Activated T-cell treated with anti-CD3 and anti-CD28 coated beads, Interleukin-2, amount 50 U/mL, for 24 hours (primary cell): ENCODE results near the gene KCTD7.
"Not testable (repeated sequence)": the region's sequence is repeated elsewhere in the genome, so short reads cannot be mapped to it uniquely, and the experiment has no call there.

ENCODE experiments used
- DNase-seq: peaks from one replicate; pipeline ENCODE4 v3.0.0-alpha.2; 2020
- H3K27ac Mint-ChIP-seq: 2 replicates; pipeline ENCODE4 v1.8.0; 2020; ENCODE audit warnings: mild to moderate bottlenecking, mixed read lengths
- H3K27me3 Mint-ChIP-seq: 2 replicates; pipeline ENCODE4 v1.8.0; 2020; ENCODE audit warnings: mixed read lengths
- H3K36me3 Mint-ChIP-seq: 2 replicates; pipeline ENCODE4 v1.8.0; 2020; ENCODE audit warnings: low read depth, mixed read lengths
- H3K4me1 Mint-ChIP-seq: 2 replicates; pipeline ENCODE4 v1.8.0; 2020; ENCODE audit warnings: low read depth, mixed read lengths
- H3K4me3 Mint-ChIP-seq: 2 replicates; pipeline ENCODE4 v1.8.0; 2020; ENCODE audit warnings: mild to moderate bottlenecking, moderate library complexity, mixed read lengths
- H3K9me3 Mint-ChIP-seq: 2 replicates; pipeline ENCODE4 v1.8.0; 2020; ENCODE audit warnings: mixed read lengths

KCTD7 gene

GRCh38 chr7:66672432-66673123 is 43.9 kb downstream of the KCTD7 start:
- H3K36me3 Mint-ChIP-seq, result peaks cover 16% of the 10 kb centered on the region
- H3K27me3 Mint-ChIP-seq, H3K9me3 Mint-ChIP-seq, DNase-seq, H3K4me1 Mint-ChIP-seq, H3K27ac Mint-ChIP-seq, H3K4me3 Mint-ChIP-seq: not testable (repeated sequence)

GRCh38 chr7:66673124-66673640 is 44.5 kb downstream of the KCTD7 start:
- Mint-ChIP-seq H3K36me3 (peaks cover 14% of the 10 kb centered on the region), H3K27ac (peak overlapping the region; percentile 89), H3K4me1 (peaks cover 13% of the 10 kb centered on the region)
- DNase-seq, result peak; percentile 40
- not testable (repeated sequence) for H3K27me3 Mint-ChIP-seq, H3K9me3 Mint-ChIP-seq, H3K4me3 Mint-ChIP-seq

GRCh38 chr7:66679633-66680244 is 51.1 kb downstream of the KCTD7 start:
- peak overlapping the region; percentile 96 for H3K27ac Mint-ChIP-seq
- peaks cover 15% of the 10 kb centered on the region for H3K36me3 Mint-ChIP-seq
- H3K27me3 Mint-ChIP-seq, result no peaks in the 10 kb centered on the region
- H3K4me1 Mint-ChIP-seq, result peaks cover 43% of the 10 kb centered on the region
- H3K9me3 Mint-ChIP-seq, result no peaks in the 10 kb centered on the region
- no peak for DNase-seq
- no peak overlapping the region for H3K4me3 Mint-ChIP-seq

GRCh38 chr7:66681491-66682349 is 53.0 kb downstream of the KCTD7 start:
- Mint-ChIP-seq H3K4me1 (peaks cover 47% of the 10 kb centered on the region), H3K27me3 (no peaks in the 10 kb centered on the region), H3K36me3 (peaks cover 17% of the 10 kb centered on the region), H3K9me3 (no peaks in the 10 kb centered on the region), H3K27ac (peak overlapping the region; percentile 96), H3K4me3 (peak overlapping the region; percentile 92)
- DNase-seq, result peak; percentile 95

DNA sequence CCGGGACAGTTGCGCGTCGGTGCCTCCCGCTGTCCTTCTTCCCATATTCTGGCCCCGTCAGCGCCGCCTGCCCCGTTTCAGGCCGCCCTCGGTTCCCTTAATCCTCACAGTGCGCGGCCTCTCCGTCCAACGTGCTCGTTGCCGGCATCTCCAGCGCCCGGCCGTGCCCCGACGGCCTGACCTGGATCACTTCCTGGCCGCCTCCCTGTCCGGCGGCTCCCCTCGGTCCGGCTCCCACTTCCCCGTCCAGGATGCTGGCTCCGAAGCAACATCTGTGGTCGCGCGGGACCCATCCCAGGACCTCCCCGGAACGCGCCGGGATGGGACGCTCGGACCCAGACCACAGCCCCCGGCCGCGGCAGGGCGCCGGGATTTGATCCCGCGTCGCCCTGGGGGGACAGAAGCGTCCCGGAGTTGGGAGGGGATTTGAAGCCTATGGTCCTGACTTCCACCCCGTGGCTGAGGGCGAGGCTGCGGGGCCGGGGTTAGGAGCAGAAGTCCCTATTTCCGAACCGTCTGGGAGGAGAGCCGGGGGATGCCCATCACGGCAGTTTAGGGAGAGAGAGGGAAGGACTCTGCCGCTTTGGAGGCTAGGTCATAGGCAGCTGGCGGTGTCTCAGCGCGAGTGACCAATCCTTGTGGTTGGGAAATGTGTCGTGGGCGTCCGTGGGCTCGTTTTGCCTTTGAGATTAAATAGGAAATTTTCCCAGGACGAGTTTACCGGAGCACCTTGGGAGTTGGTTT is 53.8 kb downstream of the KCTD7 start:
- Mint-ChIP-seq H3K27ac (peak overlapping the region; percentile 96), H3K27me3 (no peaks in the 10 kb centered on the region), H3K9me3 (no peaks in the 10 kb centered on the region), H3K36me3 (peaks cover 17% of the 10 kb centered on the region), H3K4me3 (peak overlapping the region; percentile 92), H3K4me1 (peaks cover 47% of the 10 kb centered on the region)
- DNase-seq, result no peak

GRCh38 chr7:66683094-66683769 is 54.6 kb downstream of the KCTD7 start:
- H3K36me3 Mint-ChIP-seq, result peaks cover 21% of the 10 kb centered on the region
- DNase-seq, result not testable (repeated sequence)

GRCh38 chr7:66683770-66684123 is 55.1 kb downstream of the KCTD7 start:
- peaks cover 25% of the 10 kb centered on the region for H3K36me3 Mint-ChIP-seq
- H3K9me3 Mint-ChIP-seq, result peaks cover 7% of the 10 kb centered on the region
- H3K4me3 Mint-ChIP-seq, result peak overlapping the region; percentile 27
- no peak for DNase-seq
- H3K4me1 Mint-ChIP-seq, result peaks cover 41% of the 10 kb centered on the region
- H3K27ac Mint-ChIP-seq, result no peak overlapping the region
- H3K27me3 Mint-ChIP-seq, result no peaks in the 10 kb centered on the region

More at GRCh38 chr7:66683094-66683769, 54.6 kb downstream of the KCTD7 start:
- H3K27me3 Mint-ChIP-seq, H3K9me3 Mint-ChIP-seq: not testable (repeated sequence)
- Mint-ChIP-seq H3K27ac (peak overlapping the region; percentile 31), H3K4me3 (peak overlapping the region; percentile 92), H3K4me1 (peaks cover 43% of the 10 kb centered on the region)

GRCh38 chr7:66685663-66686062 is 57.0 kb downstream of the KCTD7 start:
- H3K4me3 Mint-ChIP-seq, H3K27me3 Mint-ChIP-seq, H3K9me3 Mint-ChIP-seq, DNase-seq, H3K27ac Mint-ChIP-seq: not testable (repeated sequence)
- peaks cover 25% of the 10 kb centered on the region for H3K4me1 Mint-ChIP-seq
- peaks cover 18% of the 10 kb centered on the region for H3K36me3 Mint-ChIP-seq

DNA sequence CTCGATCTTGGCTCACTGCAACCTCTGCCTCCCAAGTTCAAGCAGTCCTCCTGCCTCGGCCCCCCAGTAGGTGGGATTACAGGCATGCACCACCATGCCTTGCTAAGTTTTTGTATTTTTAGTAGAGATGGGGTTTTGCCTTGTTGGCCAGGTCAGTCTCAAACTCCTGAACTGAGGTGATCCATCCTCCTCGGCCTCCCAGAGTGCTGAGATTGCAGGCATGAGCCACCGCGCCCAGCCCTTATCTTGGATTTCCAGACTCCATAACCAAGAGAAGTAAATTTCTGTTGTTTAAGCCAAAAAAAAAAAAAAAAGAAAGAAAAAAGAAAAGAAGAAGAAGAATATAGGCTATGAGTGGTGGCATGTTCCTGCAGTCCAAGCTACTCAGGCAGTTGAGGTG is 58.5 kb downstream of the KCTD7 start:
- H3K9me3 Mint-ChIP-seq, result peaks cover 7% of the 10 kb centered on the region
- no peaks in the 10 kb centered on the region for H3K27me3 Mint-ChIP-seq
- no peak overlapping the region for H3K27ac Mint-ChIP-seq

DNA sequence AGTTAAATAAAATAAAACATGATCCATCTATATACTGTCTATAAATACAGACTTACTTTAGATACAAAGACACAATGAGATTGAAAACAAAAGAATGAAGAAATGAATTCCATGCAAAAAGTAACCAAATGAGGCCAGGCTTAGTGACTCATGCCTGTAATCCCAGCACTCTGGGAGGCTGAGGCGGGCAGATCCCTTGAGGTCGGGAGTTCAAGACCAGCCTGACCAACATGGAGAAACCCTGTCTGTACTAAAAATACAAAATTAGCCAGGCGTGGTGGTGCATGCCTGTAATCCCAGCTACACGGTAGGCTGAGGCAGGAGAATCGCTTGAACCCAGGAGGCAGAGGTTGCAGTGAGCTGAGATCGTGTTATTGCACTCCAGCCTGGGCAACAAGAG is 59.0 kb downstream of the KCTD7 start:
- not testable (repeated sequence) for DNase-seq, H3K9me3 Mint-ChIP-seq, H3K27me3 Mint-ChIP-seq, H3K27ac Mint-ChIP-seq, H3K4me3 Mint-ChIP-seq
- H3K36me3 Mint-ChIP-seq, result peaks cover 11% of the 10 kb centered on the region
- H3K4me1 Mint-ChIP-seq, result peaks cover 16% of the 10 kb centered on the region

More for the DNA sequence above, 58.5 kb downstream of the KCTD7 start:
- Mint-ChIP-seq H3K4me3 (no peak overlapping the region), H3K4me1 (peaks cover 17% of the 10 kb centered on the region), H3K36me3 (peaks cover 10% of the 10 kb centered on the region)
- no peak for DNase-seq

DNA sequence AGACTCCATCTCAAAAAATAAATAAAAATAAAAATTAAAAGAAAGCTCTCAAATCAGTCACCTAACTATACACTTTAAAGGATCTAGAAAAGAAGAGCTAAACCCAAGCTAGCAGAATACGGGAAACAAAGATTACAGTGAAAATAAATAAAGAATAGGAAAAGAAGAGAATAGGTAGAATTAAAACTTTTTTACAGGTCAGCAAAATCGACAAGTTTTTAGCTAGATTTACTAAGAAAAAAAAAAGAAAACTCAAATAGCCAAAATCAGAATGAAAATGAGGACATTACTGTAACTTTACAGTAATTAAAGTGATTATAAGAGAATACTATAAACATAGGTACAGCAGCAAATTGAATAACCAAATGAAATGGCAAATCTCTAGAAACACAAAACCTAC is 60.4 kb downstream of the KCTD7 start:
- Mint-ChIP-seq H3K4me3 (no peak overlapping the region), H3K4me1 (peaks cover 4% of the 10 kb centered on the region), H3K9me3 (peaks cover 7% of the 10 kb centered on the region), H3K36me3 (peaks cover 15% of the 10 kb centered on the region), H3K27me3 (no peaks in the 10 kb centered on the region), H3K27ac (no peak overlapping the region)
- DNase-seq, result no peak

- Mint-ChIP-seq H3K4me1 (no peaks in the 10 kb centered on the region), H3K36me3 (peaks cover 8% of the 10 kb centered on the region)
These were observed 64.7 kb downstream of the KCTD7 start for GRCh38 chr7:66693331-66693730.

More at GRCh38 chr7:66693331-66693730, 64.7 kb downstream of the KCTD7 start:
- no peak overlapping the region for H3K4me3 Mint-ChIP-seq
- no peaks in the 10 kb centered on the region for H3K27me3 Mint-ChIP-seq
- no peak overlapping the region for H3K27ac Mint-ChIP-seq
- H3K9me3 Mint-ChIP-seq, result peaks cover 3% of the 10 kb centered on the region
- DNase-seq, result no peak
